ENCODE measurements around the gene ASTN2.

Gene ASTN2

GRCh38 chr9:116777116-116777515 lies 637.7 kb downstream of the ASTN2 start:
- no peaks in the 10 kb centered on the region for H3K27me3 ChIP-seq (replicated peaks; ENCODE audit: insufficient read depth, low read length)
- TF ChIP-seq, protein P1, sequence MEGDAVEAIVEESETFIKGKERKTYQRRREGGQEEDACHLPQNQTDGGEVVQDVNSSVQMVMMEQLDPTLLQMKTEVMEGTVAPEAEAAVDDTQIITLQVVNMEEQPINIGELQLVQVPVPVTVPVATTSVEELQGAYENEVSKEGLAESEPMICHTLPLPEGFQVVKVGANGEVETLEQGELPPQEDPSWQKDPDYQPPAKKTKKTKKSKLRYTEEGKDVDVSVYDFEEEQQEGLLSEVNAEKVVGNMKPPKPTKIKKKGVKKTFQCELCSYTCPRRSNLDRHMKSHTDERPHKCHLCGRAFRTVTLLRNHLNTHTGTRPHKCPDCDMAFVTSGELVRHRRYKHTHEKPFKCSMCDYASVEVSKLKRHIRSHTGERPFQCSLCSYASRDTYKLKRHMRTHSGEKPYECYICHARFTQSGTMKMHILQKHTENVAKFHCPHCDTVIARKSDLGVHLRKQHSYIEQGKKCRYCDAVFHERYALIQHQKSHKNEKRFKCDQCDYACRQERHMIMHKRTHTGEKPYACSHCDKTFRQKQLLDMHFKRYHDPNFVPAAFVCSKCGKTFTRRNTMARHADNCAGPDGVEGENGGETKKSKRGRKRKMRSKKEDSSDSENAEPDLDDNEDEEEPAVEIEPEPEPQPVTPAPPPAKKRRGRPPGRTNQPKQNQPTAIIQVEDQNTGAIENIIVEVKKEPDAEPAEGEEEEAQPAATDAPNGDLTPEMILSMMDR (IDR thresholded peaks at IDR 0.05; ENCODE audit: low read length), result no peak
- TF ChIP-seq EZH2 (optimal IDR thresholded peaks at IDR 0.05; ENCODE audit: low read depth, low read length) (no peak), EZH2phosphoT487 (IDR thresholded peaks at IDR 0.05; ENCODE audit: low read length) (no peak)

GRCh38 chr9:116774421-116775180 lies 640.3 kb downstream of the ASTN2 start:
- no peak for DNase-seq
- TF ChIP-seq EZH2phosphoT487 (IDR thresholded peaks at IDR 0.05; ENCODE audit: low read length) (no peak), EZH2 (optimal IDR thresholded peaks at IDR 0.05; ENCODE audit: low read depth, low read length) (no peak)
- TF ChIP-seq, protein P1 (IDR thresholded peaks at IDR 0.05; ENCODE audit: low read length), result no peak
- H3K27me3 ChIP-seq (replicated peaks; ENCODE audit: insufficient read depth, low read length), result no peaks in the 10 kb centered on the region
- no peaks in the 10 kb centered on the region for H3K9me3 ChIP-seq (replicated peaks; ENCODE audit: insufficient read depth, low read length)
- no peak overlapping the region for H3K27ac ChIP-seq (ENCODE audit: low read length)
- no peak overlapping the region for H3K4me3 ChIP-seq (ENCODE audit: low read length)
- H3K9me2 ChIP-seq (replicated peaks; ENCODE audit: insufficient read depth, low read length), result no peaks in the 10 kb centered on the region
- H4K20me1 ChIP-seq (ENCODE audit: insufficient read depth, low read length), result no peaks in the 10 kb centered on the region
- H3K36me3 ChIP-seq (replicated peaks; ENCODE audit: insufficient read depth, low read length), result no peaks in the 10 kb centered on the region
- H2AFZ ChIP-seq (ENCODE audit: low read length), result no peak overlapping the region
- no peaks in the 10 kb centered on the region for H3K79me2 ChIP-seq (ENCODE audit: low read length)
- no peak overlapping the region for H3K4me2 ChIP-seq (ENCODE audit: low read depth, low read length)
- no peak overlapping the region for H3K9ac ChIP-seq (ENCODE audit: low read length)
- no peaks in the 10 kb centered on the region for H3K4me1 ChIP-seq (ENCODE audit: low read length)
- no peaks in the 10 kb centered on the region for H3F3A ChIP-seq (ENCODE audit: insufficient read depth, low read length)

More at GRCh38 chr9:116777116-116777515, 637.7 kb downstream of the ASTN2 start:
- no peaks in the 10 kb centered on the region for H3K9me3 ChIP-seq (replicated peaks; ENCODE audit: insufficient read depth, low read length)
- no peak overlapping the region for H3K9ac ChIP-seq (ENCODE audit: low read length)
- no peak overlapping the region for H3K4me3 ChIP-seq (ENCODE audit: low read length)
- no peaks in the 10 kb centered on the region for H3K36me3 ChIP-seq (replicated peaks; ENCODE audit: insufficient read depth, low read length)
- H3K9me2 ChIP-seq (replicated peaks; ENCODE audit: insufficient read depth, low read length), result no peaks in the 10 kb centered on the region
- no peaks in the 10 kb centered on the region for H3K4me1 ChIP-seq (ENCODE audit: low read length)
- no peak for DNase-seq
- H3K27ac ChIP-seq (ENCODE audit: low read length), result no peak overlapping the region
- no peaks in the 10 kb centered on the region for H4K20me1 ChIP-seq (ENCODE audit: insufficient read depth, low read length)
- no peak overlapping the region for H2AFZ ChIP-seq (ENCODE audit: low read length)
- no peaks in the 10 kb centered on the region for H3F3A ChIP-seq (ENCODE audit: insufficient read depth, low read length)
- no peaks in the 10 kb centered on the region for H3K79me2 ChIP-seq (ENCODE audit: low read length)
- H3K4me2 ChIP-seq (ENCODE audit: low read depth, low read length), result no peak overlapping the region

DNA sequence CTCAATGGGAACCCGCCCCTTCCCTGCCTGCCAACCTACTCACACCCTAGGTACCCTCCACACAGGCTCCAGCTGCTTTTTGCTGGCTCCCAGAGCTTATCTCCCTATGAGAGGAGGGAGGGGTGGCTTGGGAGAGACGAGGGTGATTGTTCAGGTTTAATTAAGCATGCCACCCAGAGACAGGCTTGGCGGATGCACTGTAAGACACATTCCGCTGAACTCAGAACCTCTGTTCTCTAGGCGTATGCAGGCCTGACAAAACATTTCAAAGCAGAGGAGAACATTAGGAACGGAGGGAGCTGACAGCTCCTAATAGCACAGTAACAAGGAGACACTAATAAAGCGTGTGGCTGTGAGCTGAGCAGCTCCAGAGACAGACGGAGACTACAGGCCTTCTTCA lies 647.6 kb downstream of the ASTN2 start:
- no peak overlapping the region for H3K27ac ChIP-seq (ENCODE audit: low read length)
- no peaks in the 10 kb centered on the region for H3K36me3 ChIP-seq (replicated peaks; ENCODE audit: insufficient read depth, low read length)
- TF ChIP-seq EZH2 (optimal IDR thresholded peaks at IDR 0.05; ENCODE audit: low read depth, low read length) (no peak), EZH2phosphoT487 (IDR thresholded peaks at IDR 0.05; ENCODE audit: low read length) (no peak)

GRCh38 chr9:116765011-116765410 lies 649.8 kb downstream of the ASTN2 start:
- no peak overlapping the region for H3K4me2 ChIP-seq (ENCODE audit: low read depth, low read length)
- H3K9ac ChIP-seq (ENCODE audit: low read length), result no peak overlapping the region
- no peaks in the 10 kb centered on the region for H3K27me3 ChIP-seq (replicated peaks; ENCODE audit: insufficient read depth, low read length)
- H3K4me1 ChIP-seq (ENCODE audit: low read length), result no peaks in the 10 kb centered on the region
- no peak for TF ChIP-seq EZH2phosphoT487 (IDR thresholded peaks at IDR 0.05; ENCODE audit: low read length)
- no peak for TF ChIP-seq EZH2 (optimal IDR thresholded peaks at IDR 0.05; ENCODE audit: low read depth, low read length)
- TF ChIP-seq, protein P1 (IDR thresholded peaks at IDR 0.05; ENCODE audit: low read length), result no peak
- no peaks in the 10 kb centered on the region for H3K79me2 ChIP-seq (ENCODE audit: low read length)
- H4K20me1 ChIP-seq (ENCODE audit: insufficient read depth, low read length), result no peaks in the 10 kb centered on the region
- H3K4me3 ChIP-seq (ENCODE audit: low read length), result no peak overlapping the region
- no peak overlapping the region for H3K27ac ChIP-seq (ENCODE audit: low read length)
- no peaks in the 10 kb centered on the region for H3F3A ChIP-seq (ENCODE audit: insufficient read depth, low read length)
- no peaks in the 10 kb centered on the region for H3K9me2 ChIP-seq (replicated peaks; ENCODE audit: insufficient read depth, low read length)
- H2AFZ ChIP-seq (ENCODE audit: low read length), result no peak overlapping the region
- H3K36me3 ChIP-seq (replicated peaks; ENCODE audit: insufficient read depth, low read length), result no peaks in the 10 kb centered on the region
- DNase-seq, result no peak
- no peaks in the 10 kb centered on the region for H3K9me3 ChIP-seq (replicated peaks; ENCODE audit: insufficient read depth, low read length)

More for the DNA sequence above, 647.6 kb downstream of the ASTN2 start:
- Histone ChIP-seq H3K4me1 (ENCODE audit: low read length) (no peaks in the 10 kb centered on the region), H3K9ac (ENCODE audit: low read length) (no peak overlapping the region), H3K4me3 (ENCODE audit: low read length) (no peak overlapping the region), H3K4me2 (ENCODE audit: low read depth, low read length) (no peak overlapping the region), H3K9me3 (replicated peaks; ENCODE audit: insufficient read depth, low read length) (no peaks in the 10 kb centered on the region), H2AFZ (ENCODE audit: low read length) (no peak overlapping the region), H4K20me1 (ENCODE audit: insufficient read depth, low read length) (no peaks in the 10 kb centered on the region), H3K27me3 (replicated peaks; ENCODE audit: insufficient read depth, low read length) (no peaks in the 10 kb centered on the region), H3K79me2 (ENCODE audit: low read length) (no peaks in the 10 kb centered on the region), H3K9me2 (replicated peaks; ENCODE audit: insufficient read depth, low read length) (no peaks in the 10 kb centered on the region), H3F3A (ENCODE audit: insufficient read depth, low read length) (no peaks in the 10 kb centered on the region)
- no peak for DNase-seq

Data from MM.1S (cell line).